HEK293T (cell line): ENCODE measurements around the gene DOCK7.

Source experiments
- BHLHE40 ChIP-seq: fragments of 450-650 bp; IDR thresholded peaks from 2 replicates; pipeline ENCODE4 v1.6.1; 2016; ENCODE audit warnings: mild to moderate bottlenecking, moderate library complexity, borderline replicate concordance
- ELF4 ChIP-seq: fragments of 450-650 bp; IDR thresholded peaks from 2 replicates; pipeline ENCODE4 v1.6.1; 2017; ENCODE audit warnings: antibody characterized with exemption
- PKNOX1 ChIP-seq: fragments of 450-650 bp; IDR thresholded peaks from 2 replicates; pipeline ENCODE4 v1.6.1; 2016

- no peak for TF ChIP-seq PKNOX1
- no peak for TF ChIP-seq ELF4
- TF ChIP-seq BHLHE40: no peak
Observed at GRCh38 chr1:62712336-62713243, 24.4 kb upstream of the DOCK7 start.
